HEK293 (cell line): Measurements from ENCODE around the gene ATF6.
A peak's percentile ranks its signal among the peaks of the same experiment; 100 is the strongest.

Source experiments
- GLI2 ChIP-seq: fragments of 450-650 bp; formaldehyde crosslinking; IDR thresholded peaks from 2 replicates; pipeline ENCODE4; 2017; ENCODE audit warnings: missing biosample characterization, missing genetic modification characterization, low read depth, borderline replicate concordance
- KLF16 ChIP-seq: fragments of 450-650 bp; formaldehyde crosslinking; IDR thresholded peaks from 2 replicates; pipeline ENCODE4 v1.5.1; 2017; ENCODE audit warnings: missing biosample characterization, missing genetic modification characterization
- KLF8 ChIP-seq: fragments of 450-650 bp; formaldehyde crosslinking; IDR thresholded peaks from 2 replicates; pipeline ENCODE4 v1.5.1; 2016; ENCODE audit warnings: missing biosample characterization, missing genetic modification characterization
- PATZ1 ChIP-seq: fragments of 450-650 bp; formaldehyde crosslinking; IDR thresholded peaks from 2 replicates; pipeline ENCODE4 v1.5.1; 2016; ENCODE audit warnings: missing biosample characterization, missing genetic modification characterization
- SALL2 ChIP-seq: fragments of 450-650 bp; formaldehyde crosslinking; IDR thresholded peaks from 2 replicates; pipeline ENCODE4 v1.5.0; 2017; ENCODE audit warnings: missing biosample characterization, mild to moderate bottlenecking, missing genetic modification characterization, borderline replicate concordance
- SETDB1 ChIP-seq: IDR thresholded peaks from one replicate; pipeline ENCODE4 v1.6.1; 2017; ENCODE audit warnings: mild to moderate bottlenecking, low read length, moderate library complexity, mixed read lengths; ENCODE audit not compliant: insufficient read length
- YY2 ChIP-seq: fragments of 450-650 bp; formaldehyde crosslinking; IDR thresholded peaks from 2 replicates; pipeline ENCODE4 v1.5.1; 2016; ENCODE audit warnings: missing biosample characterization, missing genetic modification characterization
- ZBTB48 ChIP-seq: fragments of 450-650 bp; formaldehyde crosslinking; IDR thresholded peaks from 2 replicates; pipeline ENCODE4 v1.5.1; 2016; ENCODE audit warnings: missing biosample characterization, missing genetic modification characterization
- ZFHX2 ChIP-seq: fragments of 450-650 bp; formaldehyde crosslinking; conservative IDR thresholded peaks from 2 replicates; pipeline ENCODE4 v1.5.1; 2016; ENCODE audit warnings: missing biosample characterization, missing genetic modification characterization
- ZFP37 ChIP-seq: fragments of 450-650 bp; formaldehyde crosslinking; IDR thresholded peaks from 2 replicates; pipeline ENCODE4 v1.5.1; 2016; ENCODE audit warnings: missing biosample characterization, missing genetic modification characterization
- ZFP41 ChIP-seq: fragments of 450-650 bp; formaldehyde crosslinking; IDR thresholded peaks from 2 replicates; pipeline ENCODE4 v1.5.1; 2016; ENCODE audit warnings: missing biosample characterization, missing genetic modification characterization, borderline replicate concordance
- ZNF133 ChIP-seq: fragments of 450-650 bp; formaldehyde crosslinking; IDR thresholded peaks from 2 replicates; pipeline ENCODE4 v1.5.1; 2016; ENCODE audit warnings: missing biosample characterization, missing genetic modification characterization
- ZNF169 ChIP-seq: fragments of 450-650 bp; formaldehyde crosslinking; IDR thresholded peaks from 2 replicates; pipeline ENCODE4 v1.5.1; 2016; ENCODE audit warnings: missing biosample characterization, missing genetic modification characterization
- ZNF175 ChIP-seq: fragments of 450-650 bp; formaldehyde crosslinking; IDR thresholded peaks from 2 replicates; pipeline ENCODE4 v1.5.1; 2016; ENCODE audit warnings: missing biosample characterization, missing genetic modification characterization
- ZNF18 ChIP-seq: fragments of 450-650 bp; formaldehyde crosslinking; IDR thresholded peaks from 2 replicates; pipeline ENCODE4 v1.5.1; 2016; ENCODE audit warnings: missing biosample characterization, missing genetic modification characterization
- ZNF23 ChIP-seq: fragments of 450-650 bp; formaldehyde crosslinking; IDR thresholded peaks from 2 replicates; pipeline ENCODE4 v1.5.1; 2016; ENCODE audit warnings: missing biosample characterization, missing genetic modification characterization, borderline replicate concordance
- ZNF292 ChIP-seq: fragments of 450-650 bp; formaldehyde crosslinking; IDR thresholded peaks from 2 replicates; pipeline ENCODE4 v1.5.1; 2016; ENCODE audit warnings: low read depth, missing biosample characterization, missing genetic modification characterization, borderline replicate concordance
- ZNF404 ChIP-seq: fragments of 450-650 bp; formaldehyde crosslinking; IDR thresholded peaks from 2 replicates; pipeline ENCODE4 v1.5.1; 2017; ENCODE audit warnings: missing biosample characterization, missing genetic modification characterization
- ZNF426 ChIP-seq: fragments of 450-650 bp; formaldehyde crosslinking; IDR thresholded peaks from 2 replicates; pipeline ENCODE4 v1.5.1; 2017; ENCODE audit warnings: missing biosample characterization, missing genetic modification characterization, mild to moderate bottlenecking, inconsistent platforms, moderate library complexity
- ZNF48 ChIP-seq: fragments of 450-650 bp; formaldehyde crosslinking; IDR thresholded peaks from 2 replicates; pipeline ENCODE4 v1.5.1; 2016; ENCODE audit warnings: missing biosample characterization, missing genetic modification characterization
- ZNF510 ChIP-seq: fragments of 450-650 bp; formaldehyde crosslinking; IDR thresholded peaks from 2 replicates; pipeline ENCODE4 v1.5.1; 2018; ENCODE audit warnings: mild to moderate bottlenecking, missing genetic modification characterization, missing biosample characterization; ENCODE audit not compliant: insufficient replicate concordance
- ZNF514 ChIP-seq: fragments of 450-650 bp; formaldehyde crosslinking; IDR thresholded peaks from 2 replicates; pipeline ENCODE4 v1.5.1; 2016; ENCODE audit warnings: missing biosample characterization, missing genetic modification characterization
- ZNF529 ChIP-seq: fragments of 450-650 bp; formaldehyde crosslinking; IDR thresholded peaks from 2 replicates; pipeline ENCODE4 v1.5.1; 2017; ENCODE audit warnings: missing genetic modification characterization, missing biosample characterization; ENCODE audit not compliant: insufficient replicate concordance
- ZNF530 ChIP-seq: fragments of 450-650 bp; formaldehyde crosslinking; IDR thresholded peaks from 2 replicates; pipeline ENCODE4 v1.5.1; 2016; ENCODE audit warnings: low read depth, missing biosample characterization, missing genetic modification characterization
- ZNF621 ChIP-seq: fragments of 450-650 bp; formaldehyde crosslinking; IDR thresholded peaks from 2 replicates; pipeline ENCODE4 v1.5.1; 2017; ENCODE audit warnings: missing biosample characterization, missing genetic modification characterization
- ZNF664 ChIP-seq: fragments of 450-650 bp; formaldehyde crosslinking; IDR thresholded peaks from 2 replicates; pipeline ENCODE4 v1.5.1; 2016; ENCODE audit warnings: missing biosample characterization, missing genetic modification characterization
- ZNF670 ChIP-seq: fragments of 450-650 bp; formaldehyde crosslinking; IDR thresholded peaks from 2 replicates; pipeline ENCODE4 v1.5.1; 2016; ENCODE audit warnings: missing biosample characterization, missing genetic modification characterization, low read depth
- ZNF792 ChIP-seq: fragments of 450-650 bp; formaldehyde crosslinking; IDR thresholded peaks from 2 replicates; pipeline ENCODE4 v1.5.1; 2016; ENCODE audit warnings: missing biosample characterization, missing genetic modification characterization
- ZNF843 ChIP-seq: fragments of 450-650 bp; formaldehyde crosslinking; IDR thresholded peaks from 2 replicates; pipeline ENCODE4 v1.5.1; 2016; ENCODE audit warnings: missing biosample characterization, missing genetic modification characterization
- ZSCAN30 ChIP-seq: fragments of 450-650 bp; IDR thresholded peaks from 2 replicates; pipeline ENCODE4 v1.5.1; 2018; ENCODE audit warnings: missing biosample characterization, mild to moderate bottlenecking, missing genetic modification characterization, moderate library complexity
- TF ChIP-seq, protein P1 (sequence below): fragments of 450-650 bp; formaldehyde crosslinking; IDR thresholded peaks from 2 replicates; pipeline ENCODE4 v1.5.1; 2016; ENCODE audit warnings: missing biosample characterization, missing genetic modification characterization
- TF ChIP-seq, protein P2 (sequence below): fragments of 450-650 bp; formaldehyde crosslinking; IDR thresholded peaks from 2 replicates; pipeline ENCODE4 v1.5.1; 2017; ENCODE audit warnings: missing biosample characterization, missing genetic modification characterization
- TF ChIP-seq, protein P3 (sequence below): fragments of 450-650 bp; formaldehyde crosslinking; IDR thresholded peaks from 2 replicates; pipeline ENCODE4 v1.5.1; 2016; ENCODE audit warnings: missing biosample characterization, missing genetic modification characterization

Gene ATF6

GRCh38 chr1:161726473-161727255 is 39.5 kb upstream of the ATF6 start (continued):
- TF ChIP-seq ZNF18 (tag by site-specific recombination) (no peak), ZNF510 (tag by site-specific recombination) (no peak), ZNF169 (tag by site-specific recombination) (no peak), ZNF514 (tag by site-specific recombination) (no peak), SALL2 (tag by site-specific recombination) (no peak), ZNF292 (tag by site-specific recombination) (no peak), ZNF48 (tag by site-specific recombination) (no peak), KLF16 (no peak; the same call in 1 of the 2 replicates), ZNF664 (tag by site-specific recombination) (no peak), SETDB1 (no peak), KLF8 (peak; percentile 92), ZNF530 (tag by site-specific recombination) (no peak), ZNF404 (tag by site-specific recombination) (no peak), ZNF426 (tag by site-specific recombination) (no peak), ZBTB48 (tag by site-specific recombination) (no peak), GLI2 (tag by site-specific recombination) (no peak), ZNF133 (no peak), PATZ1 (tag by site-specific recombination) (0 out of 2 replicates have a peak, but pooled peaks have one; percentile 54), ZNF843 (no peak; the same call in 1 of the 2 replicates), ZNF175 (no peak), ZNF670 (tag by site-specific recombination) (no peak), ZFP37 (tag by site-specific recombination) (peak; percentile 60), ZSCAN30 (tag by site-specific recombination) (peak; percentile 29; the same call in 1 of the 2 replicates), ZNF792 (no peak), ZNF621 (tag by site-specific recombination) (no peak), YY2 (tag by site-specific recombination) (no peak), ZFP41 (tag by site-specific recombination) (no peak), ZNF23 (no peak), ZNF529 (tag by site-specific recombination) (no peak), ZFHX2 (no peak)
- TF ChIP-seq, protein P1, sequence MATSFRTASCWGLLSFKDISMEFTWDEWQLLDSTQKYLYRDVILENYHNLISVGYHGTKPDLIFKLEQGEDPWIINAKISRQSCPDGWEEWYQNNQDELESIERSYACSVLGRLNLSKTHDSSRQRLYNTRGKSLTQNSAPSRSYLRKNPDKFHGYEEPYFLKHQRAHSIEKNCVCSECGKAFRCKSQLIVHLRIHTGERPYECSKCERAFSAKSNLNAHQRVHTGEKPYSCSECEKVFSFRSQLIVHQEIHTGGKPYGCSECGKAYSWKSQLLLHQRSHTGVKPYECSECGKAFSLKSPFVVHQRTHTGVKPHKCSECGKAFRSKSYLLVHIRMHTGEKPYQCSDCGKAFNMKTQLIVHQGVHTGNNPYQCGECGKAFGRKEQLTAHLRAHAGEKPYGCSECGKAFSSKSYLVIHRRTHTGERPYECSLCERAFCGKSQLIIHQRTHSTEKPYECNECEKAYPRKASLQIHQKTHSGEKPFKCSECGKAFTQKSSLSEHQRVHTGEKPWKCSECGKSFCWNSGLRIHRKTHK = no peak
- TF ChIP-seq, protein P2, sequence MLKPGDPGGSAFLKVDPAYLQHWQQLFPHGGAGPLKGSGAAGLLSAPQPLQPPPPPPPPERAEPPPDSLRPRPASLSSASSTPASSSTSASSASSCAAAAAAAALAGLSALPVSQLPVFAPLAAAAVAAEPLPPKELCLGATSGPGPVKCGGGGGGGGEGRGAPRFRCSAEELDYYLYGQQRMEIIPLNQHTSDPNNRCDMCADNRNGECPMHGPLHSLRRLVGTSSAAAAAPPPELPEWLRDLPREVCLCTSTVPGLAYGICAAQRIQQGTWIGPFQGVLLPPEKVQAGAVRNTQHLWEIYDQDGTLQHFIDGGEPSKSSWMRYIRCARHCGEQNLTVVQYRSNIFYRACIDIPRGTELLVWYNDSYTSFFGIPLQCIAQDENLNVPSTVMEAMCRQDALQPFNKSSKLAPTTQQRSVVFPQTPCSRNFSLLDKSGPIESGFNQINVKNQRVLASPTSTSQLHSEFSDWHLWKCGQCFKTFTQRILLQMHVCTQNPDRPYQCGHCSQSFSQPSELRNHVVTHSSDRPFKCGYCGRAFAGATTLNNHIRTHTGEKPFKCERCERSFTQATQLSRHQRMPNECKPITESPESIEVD (tag by site-specific recombination) = no peak
- TF ChIP-seq, protein P3, sequence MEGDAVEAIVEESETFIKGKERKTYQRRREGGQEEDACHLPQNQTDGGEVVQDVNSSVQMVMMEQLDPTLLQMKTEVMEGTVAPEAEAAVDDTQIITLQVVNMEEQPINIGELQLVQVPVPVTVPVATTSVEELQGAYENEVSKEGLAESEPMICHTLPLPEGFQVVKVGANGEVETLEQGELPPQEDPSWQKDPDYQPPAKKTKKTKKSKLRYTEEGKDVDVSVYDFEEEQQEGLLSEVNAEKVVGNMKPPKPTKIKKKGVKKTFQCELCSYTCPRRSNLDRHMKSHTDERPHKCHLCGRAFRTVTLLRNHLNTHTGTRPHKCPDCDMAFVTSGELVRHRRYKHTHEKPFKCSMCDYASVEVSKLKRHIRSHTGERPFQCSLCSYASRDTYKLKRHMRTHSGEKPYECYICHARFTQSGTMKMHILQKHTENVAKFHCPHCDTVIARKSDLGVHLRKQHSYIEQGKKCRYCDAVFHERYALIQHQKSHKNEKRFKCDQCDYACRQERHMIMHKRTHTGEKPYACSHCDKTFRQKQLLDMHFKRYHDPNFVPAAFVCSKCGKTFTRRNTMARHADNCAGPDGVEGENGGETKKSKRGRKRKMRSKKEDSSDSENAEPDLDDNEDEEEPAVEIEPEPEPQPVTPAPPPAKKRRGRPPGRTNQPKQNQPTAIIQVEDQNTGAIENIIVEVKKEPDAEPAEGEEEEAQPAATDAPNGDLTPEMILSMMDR (tag by site-specific recombination) = peak; percentile 79
